CMK (cell line): ENCODE measurements around the gene ALDH2.
"Not testable (repeated sequence)": the region's sequence is repeated elsewhere in the genome, so short reads cannot be mapped to it uniquely, and the experiment has no call there.

ENCODE experiments used
- DNase-seq: peaks from one replicate; pipeline ENCODE4 v3.0.0-alpha.2; 2010; ENCODE audit warnings: low read depth

The ALDH2 gene

GRCh38 chr12:111766608-111767361 is at the start of gene ALDH2:
TSS of gene ALDH2 (plus strand) at chr12:111766933. CDS start at chr12:111766983, 50 bp downstream.
- DNase-seq = no peak

- not testable (repeated sequence) for DNase-seq
These were observed 47.4 kb upstream of the ALDH2 start for GRCh38 chr12:111719316-111719715.

- DNase-seq = no peak
These were observed 46.3 kb upstream of the ALDH2 start for GRCh38 chr12:111720457-111720856.

DNA sequence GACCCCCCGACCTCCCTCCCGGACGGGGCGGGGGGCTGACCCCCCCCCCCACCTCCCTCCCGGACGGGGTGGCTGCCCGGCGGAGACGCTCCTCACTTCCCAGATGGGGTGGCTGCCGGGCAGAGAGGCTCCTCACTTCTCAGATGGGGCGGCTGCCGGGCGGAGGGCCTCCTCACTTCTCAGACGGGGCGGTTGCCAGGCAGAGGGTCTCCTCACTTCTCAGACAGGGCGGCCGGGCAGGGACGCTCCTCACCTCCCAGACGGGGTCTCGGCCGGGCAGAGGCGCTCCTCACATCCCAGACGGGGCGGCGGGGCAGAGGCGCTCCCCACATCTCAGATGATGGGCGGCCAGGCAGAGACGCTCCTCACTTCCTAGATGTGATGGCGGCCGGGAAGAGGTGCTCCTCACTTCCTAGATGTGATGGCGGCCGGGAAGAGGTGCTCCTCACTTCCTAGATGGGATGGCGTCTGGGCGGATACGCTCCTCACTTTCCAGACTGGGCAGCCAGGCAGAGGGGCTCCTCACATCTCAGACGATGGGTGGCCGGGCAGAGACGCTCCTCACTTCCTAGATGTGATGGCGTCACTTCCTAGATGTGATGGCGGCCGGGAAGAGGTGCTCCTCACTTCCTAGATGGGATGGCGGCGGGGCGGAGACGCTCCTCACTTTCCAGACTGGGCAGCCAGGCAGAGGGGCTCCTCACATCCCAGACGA is 42.9 kb upstream of the ALDH2 start:
- DNase-seq = not testable (repeated sequence)

- no peak for DNase-seq
These were observed 37.9 kb upstream of the ALDH2 start for GRCh38 chr12:111728795-111729194.

DNA sequence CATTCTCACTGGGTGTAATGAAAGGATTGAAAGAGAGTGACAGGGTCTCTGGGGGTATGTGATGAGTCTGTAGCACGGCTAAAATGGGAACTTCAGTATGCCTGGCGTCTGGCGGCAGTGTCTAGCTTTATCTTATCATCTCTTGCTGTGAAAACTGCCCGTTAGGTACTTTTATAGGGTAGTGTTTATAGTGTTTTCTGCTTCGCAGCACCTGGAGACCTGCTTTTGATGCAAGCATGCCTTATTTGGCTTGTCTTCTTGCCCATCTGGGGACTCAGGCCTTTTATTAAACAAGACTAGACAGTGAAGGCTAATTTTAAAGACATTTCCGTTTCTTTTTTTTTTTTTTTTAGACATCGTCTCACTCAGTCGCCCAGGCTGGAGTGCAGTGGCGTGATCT is 36.3 kb upstream of the ALDH2 start:
- no peak for DNase-seq

- no peak for DNase-seq
These were observed 33.9 kb upstream of the ALDH2 start for GRCh38 chr12:111732786-111733185.

- no peak for DNase-seq
These were observed 33.3 kb upstream of the ALDH2 start for GRCh38 chr12:111733340-111733915.

DNA sequence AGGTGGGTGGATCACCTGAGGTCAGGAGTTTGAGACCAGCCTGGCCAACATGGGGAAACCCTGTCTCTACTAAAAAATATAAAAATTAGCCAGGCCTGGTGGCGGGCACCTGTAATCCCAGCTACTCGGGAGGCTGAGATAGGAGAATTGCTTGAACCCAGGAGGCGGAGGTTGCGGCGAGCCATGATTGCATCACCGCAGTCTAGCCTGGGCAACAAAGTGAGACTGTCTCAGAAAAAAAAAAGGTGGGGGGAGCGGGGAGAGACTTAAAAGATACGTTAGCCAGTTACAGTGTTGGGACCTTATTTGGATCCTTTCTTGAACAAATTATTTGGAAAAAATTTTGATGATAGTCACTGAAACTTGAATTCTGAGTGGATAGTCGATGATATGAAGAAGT is 27.2 kb upstream of the ALDH2 start:
- not testable (repeated sequence) for DNase-seq

GRCh38 chr12:111741235-111741812 is 25.4 kb upstream of the ALDH2 start:
- no peak for DNase-seq

DNA sequence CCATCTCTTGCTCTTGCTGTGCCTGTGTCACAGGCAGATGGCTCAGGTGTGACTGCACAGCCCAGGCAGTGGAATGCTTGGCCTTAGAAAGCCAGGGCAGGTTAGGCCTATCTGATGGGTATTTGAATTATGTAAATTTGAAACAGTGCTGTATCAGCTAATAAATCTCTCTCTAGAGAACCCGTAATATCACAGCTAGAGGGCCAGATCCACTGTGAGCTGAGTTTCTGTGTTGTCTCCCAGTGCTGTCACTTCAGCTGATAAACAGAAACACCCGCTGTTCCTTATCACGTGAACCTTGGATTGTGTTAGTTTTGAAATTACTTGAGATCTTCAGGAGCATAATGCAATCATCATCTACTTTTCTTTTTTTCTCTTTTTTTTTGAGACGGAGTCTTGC is 21.5 kb upstream of the ALDH2 start:
- no peak for DNase-seq

DNA sequence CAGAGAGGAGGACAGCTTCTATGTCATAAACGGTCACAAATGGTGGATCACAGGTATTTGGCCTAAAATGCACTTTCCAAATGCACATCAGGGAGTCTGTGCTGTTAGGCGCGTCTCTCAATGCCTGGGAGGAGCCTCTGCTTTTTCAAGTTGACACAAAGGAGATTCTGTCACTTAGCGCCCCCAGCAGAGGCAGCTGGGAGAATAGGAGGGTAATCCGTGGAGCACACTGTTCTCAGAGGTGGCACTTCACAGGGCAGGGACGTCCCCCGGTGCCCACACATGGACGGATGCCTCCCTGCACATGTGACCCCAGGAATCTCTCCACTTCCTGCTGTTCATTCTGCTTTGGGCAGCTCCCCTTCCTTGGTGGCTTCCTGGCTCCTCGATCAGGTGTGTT is 19.4 kb upstream of the ALDH2 start:
- no peak for DNase-seq

- no peak for DNase-seq
These were observed 18.5 kb upstream of the ALDH2 start for GRCh38 chr12:111748151-111748672.

GRCh38 chr12:111748867-111749266 is 17.9 kb upstream of the ALDH2 start:
- DNase-seq = no peak

GRCh38 chr12:111749391-111749790 is 17.3 kb upstream of the ALDH2 start:
- no peak for DNase-seq

GRCh38 chr12:111753144-111753881 is 13.4 kb upstream of the ALDH2 start:
- DNase-seq = no peak

DNA sequence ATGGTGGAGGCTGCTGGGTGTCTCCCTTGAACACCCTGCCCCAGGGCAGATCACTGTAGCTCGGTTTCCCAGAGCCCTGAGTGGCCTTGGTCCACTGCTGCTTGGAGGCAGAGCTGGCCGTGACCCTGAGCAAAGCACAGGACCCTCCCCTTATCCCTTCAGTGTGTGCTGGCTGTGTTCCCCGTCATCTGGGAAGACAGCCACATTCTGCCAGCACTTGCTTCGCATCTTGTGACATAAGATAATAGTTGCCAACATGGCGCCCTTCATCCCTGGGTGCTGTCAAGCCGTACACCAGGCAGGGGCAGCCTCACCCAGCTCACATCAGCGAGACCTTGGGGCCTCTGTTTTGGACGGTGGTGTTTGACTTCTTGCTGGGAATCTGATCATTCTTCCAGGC is 12.1 kb upstream of the ALDH2 start:
- no peak for DNase-seq

DNA sequence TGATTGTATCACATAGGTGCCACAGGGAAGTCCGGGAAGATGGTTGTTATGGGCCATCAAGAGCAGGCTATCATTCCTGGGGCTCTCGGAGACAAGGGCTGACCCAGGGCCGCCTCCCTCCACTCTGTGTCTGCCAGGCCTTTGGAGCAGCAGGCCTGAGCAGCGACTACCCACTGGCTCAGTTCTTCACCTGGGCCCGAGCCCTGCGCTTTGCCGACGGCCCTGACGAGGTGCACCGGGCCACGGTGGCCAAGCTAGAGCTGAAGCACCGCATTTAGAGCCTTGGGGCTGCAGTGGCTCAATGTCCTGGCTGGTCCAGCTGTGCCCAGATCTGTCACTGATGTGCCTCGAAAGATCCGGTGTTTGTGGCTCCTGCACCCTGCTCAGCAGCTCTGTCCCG is 10.5 kb upstream of the ALDH2 start:
- no peak for DNase-seq

GRCh38 chr12:111756681-111757080 is 10.1 kb upstream of the ALDH2 start:
- no peak for DNase-seq

- no peak for DNase-seq
These were observed 9.2 kb upstream of the ALDH2 start for GRCh38 chr12:111757361-111758119.

DNA sequence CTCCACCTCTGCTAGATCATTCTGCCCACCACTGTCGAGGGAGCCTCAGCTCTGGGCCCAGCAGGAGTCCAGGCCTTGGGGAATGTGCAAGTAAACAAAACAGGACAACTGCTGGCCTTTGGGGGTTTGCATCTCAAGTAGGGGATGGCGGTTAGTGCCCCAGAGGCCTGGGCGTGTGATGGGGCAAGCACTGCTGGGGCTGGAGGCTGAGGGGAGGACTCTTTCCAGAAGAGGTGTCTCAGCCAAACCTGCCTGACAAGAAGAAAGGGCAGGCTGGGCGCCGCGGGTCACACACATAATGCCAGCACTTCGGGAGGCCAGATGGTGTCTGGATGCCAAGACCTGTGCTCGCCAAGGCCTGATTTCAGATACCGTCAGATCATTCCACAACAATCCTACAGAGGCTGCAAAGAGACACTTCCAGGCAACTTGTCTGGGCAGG is 8.6 kb upstream of the ALDH2 start:
- DNase-seq = no peak
